Measurements from ENCODE around the gene CNGB1.

Gene CNGB1

DNA sequence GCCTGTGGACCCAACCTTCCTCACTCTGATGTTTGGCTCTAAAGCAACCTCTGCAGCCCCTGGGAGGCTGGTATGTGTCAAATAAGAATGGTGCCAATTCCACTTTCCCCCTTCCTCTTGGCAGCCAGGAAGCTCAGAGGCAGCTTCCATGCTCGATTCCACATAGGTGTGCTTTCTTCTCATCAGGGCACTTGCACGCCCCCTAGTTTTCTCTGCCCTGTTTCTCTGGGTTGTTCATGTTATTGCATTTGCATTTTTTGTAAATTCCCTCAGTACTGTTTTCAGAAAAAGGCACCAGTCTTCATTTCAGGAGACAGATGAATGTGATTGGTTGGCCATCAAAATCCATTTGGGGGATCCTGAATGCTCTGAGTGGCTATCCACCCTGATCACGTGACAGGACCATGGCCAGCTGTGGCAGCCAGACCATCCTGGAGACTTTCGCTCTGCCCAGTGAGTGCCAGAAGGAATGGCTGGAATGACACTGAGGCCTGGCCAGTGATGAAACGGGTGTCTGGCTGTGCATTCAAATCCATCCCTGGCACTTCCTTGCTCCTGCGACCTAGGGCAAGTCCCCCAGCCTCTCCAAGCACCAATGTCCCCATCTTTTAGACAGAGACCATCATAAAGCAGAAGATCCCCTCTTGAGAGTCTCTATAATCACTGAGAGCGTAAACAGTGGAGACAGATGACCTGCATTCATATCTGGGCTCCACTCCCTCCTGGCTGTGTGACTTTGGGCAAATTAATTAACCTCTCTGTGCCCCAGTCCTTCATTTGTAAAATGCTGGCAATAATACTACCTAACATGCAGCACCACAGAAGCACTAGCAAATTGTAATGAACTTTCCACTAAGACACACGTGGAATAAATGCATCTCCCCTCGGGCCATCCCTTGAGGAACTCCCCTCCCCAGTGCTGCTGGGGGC, 56.4 kb downstream of the CNGB1 start:
- H3K36me3 ChIP-seq (ENCODE audit: insufficient read depth, low read length) = no peaks in the 10 kb centered on the region
- H3K4me2 ChIP-seq (ENCODE audit: low read depth, low read length, poor library complexity, severe bottlenecking) = no peak overlapping the region
- no peak overlapping the region for H2AFZ ChIP-seq (ENCODE audit: low read length)
- peaks cover 3% of the 10 kb centered on the region for H3K4me1 ChIP-seq (ENCODE audit: insufficient read depth, low read length, poor library complexity, severe bottlenecking)
- no peaks in the 10 kb centered on the region for H3K9me2 ChIP-seq (replicated peaks; ENCODE audit: low read depth, low read length)
- no peaks in the 10 kb centered on the region for H3K79me2 ChIP-seq (ENCODE audit: insufficient read depth, low read length)
- no peak overlapping the region for H3K9ac ChIP-seq (ENCODE audit: low read depth, low read length, poor library complexity, severe bottlenecking)
- TF ChIP-seq, protein P1, sequence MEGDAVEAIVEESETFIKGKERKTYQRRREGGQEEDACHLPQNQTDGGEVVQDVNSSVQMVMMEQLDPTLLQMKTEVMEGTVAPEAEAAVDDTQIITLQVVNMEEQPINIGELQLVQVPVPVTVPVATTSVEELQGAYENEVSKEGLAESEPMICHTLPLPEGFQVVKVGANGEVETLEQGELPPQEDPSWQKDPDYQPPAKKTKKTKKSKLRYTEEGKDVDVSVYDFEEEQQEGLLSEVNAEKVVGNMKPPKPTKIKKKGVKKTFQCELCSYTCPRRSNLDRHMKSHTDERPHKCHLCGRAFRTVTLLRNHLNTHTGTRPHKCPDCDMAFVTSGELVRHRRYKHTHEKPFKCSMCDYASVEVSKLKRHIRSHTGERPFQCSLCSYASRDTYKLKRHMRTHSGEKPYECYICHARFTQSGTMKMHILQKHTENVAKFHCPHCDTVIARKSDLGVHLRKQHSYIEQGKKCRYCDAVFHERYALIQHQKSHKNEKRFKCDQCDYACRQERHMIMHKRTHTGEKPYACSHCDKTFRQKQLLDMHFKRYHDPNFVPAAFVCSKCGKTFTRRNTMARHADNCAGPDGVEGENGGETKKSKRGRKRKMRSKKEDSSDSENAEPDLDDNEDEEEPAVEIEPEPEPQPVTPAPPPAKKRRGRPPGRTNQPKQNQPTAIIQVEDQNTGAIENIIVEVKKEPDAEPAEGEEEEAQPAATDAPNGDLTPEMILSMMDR (conservative IDR thresholded peaks at IDR 0.05; ENCODE audit: low read length) = no peak
- TF ChIP-seq EZH2phosphoT487 (IDR thresholded peaks at IDR 0.05; ENCODE audit: borderline replicate concordance) = no peak
- H3F3A ChIP-seq (ENCODE audit: low read depth) = no peaks in the 10 kb centered on the region
- H3K9me3 ChIP-seq (ENCODE audit: insufficient read depth, low read depth, low read length) = no peaks in the 10 kb centered on the region
- no peak overlapping the region for H3K4me3 ChIP-seq (ENCODE audit: low read length, poor library complexity, severe bottlenecking)
- H3K27me3 ChIP-seq (ENCODE audit: insufficient read depth, low read length, poor library complexity, severe bottlenecking) = no peaks in the 10 kb centered on the region
- no peaks in the 10 kb centered on the region for H4K20me1 ChIP-seq (ENCODE audit: insufficient read depth, low read length, poor library complexity, severe bottlenecking)

DNA sequence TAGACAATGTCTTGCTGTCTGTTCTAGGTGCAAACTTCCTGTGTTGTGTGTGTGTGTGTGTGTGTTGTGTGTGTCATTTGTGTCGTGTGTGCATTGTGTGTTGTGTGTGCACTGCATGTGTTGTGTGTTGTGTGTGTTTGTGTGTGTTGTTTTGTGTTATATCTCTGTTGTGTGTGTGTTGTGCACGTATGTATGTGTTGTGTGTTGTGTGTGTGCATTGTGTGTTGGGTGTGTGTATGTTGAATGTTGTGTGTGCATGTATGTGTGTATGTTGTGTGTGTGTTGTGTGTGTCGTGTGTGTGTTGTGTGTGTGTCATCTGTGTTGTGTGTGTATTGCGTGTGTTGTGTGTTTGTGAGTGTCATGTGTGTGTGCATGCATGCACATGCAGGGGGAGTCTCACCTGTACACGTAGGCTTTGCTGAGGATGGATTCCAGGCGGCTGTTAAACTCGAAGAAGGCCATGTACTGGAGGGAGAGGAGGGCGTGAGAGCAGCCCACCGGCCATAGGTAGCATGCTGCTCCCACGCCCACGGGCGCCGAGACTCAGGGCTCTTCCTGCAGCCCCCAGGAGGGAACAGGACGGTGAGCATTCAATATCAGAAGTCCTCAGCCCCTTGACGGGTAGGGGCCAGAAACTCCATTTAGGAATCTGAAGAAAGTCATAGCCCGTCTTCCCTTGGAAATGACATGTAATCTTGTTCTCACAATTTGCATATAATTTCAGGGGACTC, 58.2 kb downstream of the CNGB1 start:
- no peaks in the 10 kb centered on the region for H3K9me2 ChIP-seq (replicated peaks; ENCODE audit: low read depth, low read length)
- no peaks in the 10 kb centered on the region for H3K36me3 ChIP-seq (ENCODE audit: insufficient read depth, low read length)
- no peak overlapping the region for H3K9ac ChIP-seq (ENCODE audit: low read depth, low read length, poor library complexity, severe bottlenecking)
- peaks cover 3% of the 10 kb centered on the region for H3K4me1 ChIP-seq (ENCODE audit: insufficient read depth, low read length, poor library complexity, severe bottlenecking)
- H3K9me3 ChIP-seq (ENCODE audit: insufficient read depth, low read depth, low read length) = no peaks in the 10 kb centered on the region
- H3K79me2 ChIP-seq (ENCODE audit: insufficient read depth, low read length) = no peaks in the 10 kb centered on the region
- no peaks in the 10 kb centered on the region for H4K20me1 ChIP-seq (ENCODE audit: insufficient read depth, low read length, poor library complexity, severe bottlenecking)
- no peak overlapping the region for H2AFZ ChIP-seq (ENCODE audit: low read length)
- H3K4me2 ChIP-seq (ENCODE audit: low read depth, low read length, poor library complexity, severe bottlenecking) = no peak overlapping the region
- TF ChIP-seq, protein P1 (conservative IDR thresholded peaks at IDR 0.05; ENCODE audit: low read length) = no peak
- TF ChIP-seq EZH2phosphoT487 (IDR thresholded peaks at IDR 0.05; ENCODE audit: borderline replicate concordance) = no peak
- H3K27me3 ChIP-seq (ENCODE audit: insufficient read depth, low read length, poor library complexity, severe bottlenecking) = no peaks in the 10 kb centered on the region
- H3K4me3 ChIP-seq (ENCODE audit: low read length, poor library complexity, severe bottlenecking) = no peak overlapping the region
- no peaks in the 10 kb centered on the region for H3F3A ChIP-seq (ENCODE audit: low read depth)

- no peaks in the 10 kb centered on the region for H3K79me2 ChIP-seq (ENCODE audit: insufficient read depth, low read length)
- no peaks in the 10 kb centered on the region for H3F3A ChIP-seq (ENCODE audit: low read depth)
- peaks cover 3% of the 10 kb centered on the region for H3K4me1 ChIP-seq (ENCODE audit: insufficient read depth, low read length, poor library complexity, severe bottlenecking)
- no peaks in the 10 kb centered on the region for H3K9me3 ChIP-seq (ENCODE audit: insufficient read depth, low read depth, low read length)
- no peak overlapping the region for H2AFZ ChIP-seq (ENCODE audit: low read length)
- no peaks in the 10 kb centered on the region for H3K27me3 ChIP-seq (ENCODE audit: insufficient read depth, low read length, poor library complexity, severe bottlenecking)
- H3K4me2 ChIP-seq (ENCODE audit: low read depth, low read length, poor library complexity, severe bottlenecking) = no peak overlapping the region
- no peaks in the 10 kb centered on the region for H4K20me1 ChIP-seq (ENCODE audit: insufficient read depth, low read length, poor library complexity, severe bottlenecking)
- TF ChIP-seq EZH2phosphoT487 (IDR thresholded peaks at IDR 0.05; ENCODE audit: borderline replicate concordance) = no peak
- TF ChIP-seq, protein P1 (conservative IDR thresholded peaks at IDR 0.05; ENCODE audit: low read length) = no peak
- H3K9me2 ChIP-seq (replicated peaks; ENCODE audit: low read depth, low read length) = no peaks in the 10 kb centered on the region
- no peak overlapping the region for H3K4me3 ChIP-seq (ENCODE audit: low read length, poor library complexity, severe bottlenecking)
- no peaks in the 10 kb centered on the region for H3K36me3 ChIP-seq (ENCODE audit: insufficient read depth, low read length)
- H3K9ac ChIP-seq (ENCODE audit: low read depth, low read length, poor library complexity, severe bottlenecking) = no peak overlapping the region
Observed at GRCh38 chr16:57911743-57912142, 59.2 kb downstream of the CNGB1 start.

All from Loucy (cell line).